K562 (cell line): ENCODE results near the gene FAM83B. TPM values are rescaled to one million over a fixed set of nuclear protein-coding genes. Genes with fewer than 3 reads are reported as not detected.

Experiments used
- ATAC-seq: fragments of 200-7000 bp; cut with Tn5 transposase; 3 replicates; pipeline ENCODE4 v1.9.1; 2020; ENCODE audit warnings: moderate library complexity
- BruUV-seq: library from RNA; stranded (reverse); fragments of 400-500 nt; replicated peaks from 2 replicates; lab custom pipeline; 2021; lab: Mats Ljungman, UMichigan
- CTCF ChIA-PET: fragments of 300-600 bp; formaldehyde crosslinking; extraction: SDS; loops from one replicate; lab custom pipeline; 2021; ENCODE audit warnings: low intra/inter-chr PET ratio; lab: Yijun Ruan, JAX
- POLR2A ChIA-PET: fragments of 300-600, 350-650 bp; sonication (Branson Sonifier 250); formaldehyde crosslinking; extraction: SDS; loops from one replicate; lab custom pipeline; 2021; ENCODE audit warnings: antibody characterized with exemption, inconsistent platforms; lab: Yijun Ruan, JAX
- DNase-seq, 4 experiments: peaks; one replicate each; pipeline versions ENCODE4 v3.0.0 to v3.0.0-alpha.2; 2011 to 2018; ENCODE audit warnings: low spot score in 3 of 4, mixed read lengths in 3 of 4; ENCODE audit errors: extremely low read depth in 1 of 4
- FAIRE-seq: peaks from 2 replicates; lab custom pipeline; 2011; peaks lifted over from hg19 to GRCh38; lab: Jason Lieb, UNC
- H2AFZ ChIP-seq: 2 replicates; pipeline ENCODE4 v1.6.0; 2011; ENCODE audit warnings: low read depth, low read length, control low read depth, inconsistent platforms
- H3K27ac ChIP-seq: fragments of 200-600 bp; 3 replicates; pipeline ENCODE4 v1.8.0; 2011; ENCODE audit warnings: low read depth, mild to moderate bottlenecking, control low read depth, inconsistent platforms, low read length, moderate library complexity, mixed read lengths; ENCODE audit errors: extremely low read depth
- H3K27me3 ChIP-seq, 2 experiments: fragments of 300-600 bp in 1 of 2; 2 replicates in 1 of 2; 3 replicates in 1 of 2; pipeline versions ENCODE4 v1.6.0 to v1.8.0; 2011; ENCODE audit warnings: inconsistent platforms in 2 of 2, low read length in 2 of 2, mild to moderate bottlenecking in 1 of 2, mixed read lengths in 1 of 2, moderate library complexity in 1 of 2; ENCODE audit not compliant: control insufficient read depth in 2 of 2, insufficient read depth in 2 of 2
- H3K36me3 ChIP-seq: fragments of 300-600 bp; 3 replicates; pipeline ENCODE4 v1.8.0; 2011; ENCODE audit warnings: mild to moderate bottlenecking, low read length, inconsistent platforms; ENCODE audit not compliant: control insufficient read depth, insufficient read depth
- H3K4me1 ChIP-seq, 2 experiments: fragments of 200-600 bp in 1 of 2; replicated peaks in 1 of 2; 2 replicates in 1 of 2; 3 replicates in 1 of 2; pipeline versions ENCODE4 v1.5.1 to v1.8.0; 2011; ENCODE audit warnings: inconsistent platforms in 2 of 2, low read length in 2 of 2, mild to moderate bottlenecking in 1 of 2, mixed read lengths in 1 of 2, moderate library complexity in 1 of 2; ENCODE audit not compliant: control insufficient read depth in 2 of 2, insufficient read depth in 2 of 2
- H3K4me2 ChIP-seq: 2 replicates; pipeline ENCODE4 v1.6.1; 2011; ENCODE audit warnings: low read length, control low read depth, inconsistent platforms, mixed read lengths; ENCODE audit not compliant: insufficient read depth
- H3K4me3 ChIP-seq: fragments of 200-600 bp; sonication (generic), shearing (Covaris generic); 2 replicates; pipeline ENCODE4 v1.5.1; 2016; ENCODE audit warnings: control low read depth, inconsistent platforms
- H3K79me2 ChIP-seq: fragments of 200-600 bp; 3 replicates; pipeline ENCODE4 v1.8.0; 2011; ENCODE audit warnings: low read length, inconsistent platforms; ENCODE audit not compliant: control insufficient read depth, insufficient read depth
- H3K9ac ChIP-seq, 2 experiments: 2 replicates each; pipeline versions ENCODE4 v1.6.0 to v1.6.1; 2011; ENCODE audit warnings: low read depth in 2 of 2, low read length in 2 of 2, control low read depth in 1 of 2, inconsistent platforms in 1 of 2, mild to moderate bottlenecking in 1 of 2, mixed read lengths in 1 of 2; ENCODE audit not compliant: insufficient read depth in 1 of 2
- H3K9me1 ChIP-seq: one replicate; pipeline ENCODE4 v1.6.0; 2011; ENCODE audit warnings: inconsistent platforms, mild to moderate bottlenecking, low read length, moderate library complexity; ENCODE audit not compliant: control insufficient read depth, insufficient read depth
- H3K9me3 ChIP-seq: replicated peaks from 2 replicates; pipeline ENCODE4 v1.5.1; 2011; ENCODE audit warnings: low read depth, low read length, inconsistent platforms; ENCODE audit not compliant: control insufficient read depth, insufficient read depth
- H4K20me1 ChIP-seq: replicated peaks from 2 replicates; pipeline ENCODE4 v1.6.1; 2011; ENCODE audit warnings: low read length, inconsistent platforms, mixed read lengths; ENCODE audit not compliant: control insufficient read depth, insufficient read depth
- CTBP1 ChIP-seq: fragments of 450-650 bp; IDR thresholded peaks from 2 replicates; pipeline ENCODE4 v1.6.1; 2016; ENCODE audit warnings: borderline replicate concordance
- ELF4 ChIP-seq: fragments of 450-650 bp; formaldehyde crosslinking; IDR thresholded peaks from 2 replicates; pipeline ENCODE4 v1.4.0; 2022; ENCODE audit warnings: missing genetic modification characterization
- NR2C2 ChIP-seq, 2 experiments: fragments of 200-800 bp in 1 of 2; sonication (Bioruptor generic) in 1 of 2; sonication (generic) in 1 of 2; formaldehyde crosslinking in 1 of 2; IDR thresholded peaks; 2 replicates each; pipeline versions ENCODE4 v1.6.1 to v1.8.0; 2016 to 2022; ENCODE audit warnings: mild to moderate bottlenecking in 1 of 2, missing compliant biosample characterization in 1 of 2, missing genetic modification characterization in 1 of 2, missing genetic modification reagents in 1 of 2
- ZNF398 ChIP-seq: fragments of 250-450 bp; sonication (Bioruptor Pico); IDR thresholded peaks from 2 replicates; pipeline ENCODE4 v1.8.0; 2021; ENCODE audit warnings: moderate library complexity, mild to moderate bottlenecking, inconsistent platforms
- WGBS: fragments of 100-300 bp; shearing (Covaris generic); methylation state at CpG from one replicate; pipeline ENCODE4 v1.1.6; 2016; ENCODE audit warnings: low coverage, mixed read lengths; ENCODE audit not compliant: insufficient coverage; ENCODE audit errors: missing lambda C conversion rate; 5-methylcytosine and 5-hydroxymethylcytosine counted together
- in situ Hi-C: fragments of 300-500 bp; cut with MboI; formaldehyde crosslinking; loops from 4 replicates; pipeline ENCODE4 v1.15.0; 2018; ENCODE audit warnings: inconsistent platforms, mixed read lengths
- intact Hi-C: fragments of 100-400 bp; cut with micrococcal nuclease; formaldehyde crosslinking; loops from 2 replicates; pipeline ENCODE4 v1.14.2; 2022
- polyA plus RNA-seq, 8 experiments: library from polyadenylated mRNA; depleted of rRNA in 4 of 8; stranded (reverse) in 5 of 8; unstranded in 3 of 8; fragments of >200 nt; fragmentation: Nextera tagmentation in 2 of 8; fragmentation: Illumina TruSeq in 1 of 8; extraction: Ambion mirVana in 2 of 8; extraction: Trizol in 1 of 8; gene quantifications; 2 replicates each; pipeline versions ENCODE4 v1.2.1 to v1.2.3, GENCODE V29; 2011 to 2014; ENCODE audit warnings: inconsistent platforms in 1 of 8, missing spikeins in 1 of 8
- total RNA-seq, 7 experiments: library from RNA; depleted of rRNA in 6 of 7; stranded (reverse); fragments of >200 nt in 6 of 7; fragmentation: Illumina TruSeq in 2 of 7; extraction: Trizol in 2 of 7; gene quantifications; 2 replicates each; pipeline versions ENCODE4 v1.2.1 to v1.2.3, GENCODE V29; 2011 to 2021; ENCODE audit warnings: low replicate concordance in 1 of 7
- TF ChIP-seq, protein P1 (sequence below): sonication (generic); formaldehyde crosslinking; IDR thresholded peaks from 2 replicates; pipeline ENCODE4 v1.8.1; 2023; ENCODE audit warnings: mild to moderate bottlenecking, missing genetic modification reagents, moderate library complexity
- TF ChIP-seq, protein P2 (sequence below): sonication (generic); formaldehyde crosslinking; IDR thresholded peaks from 2 replicates; pipeline ENCODE4 v1.8.0; 2023; ENCODE audit warnings: mild to moderate bottlenecking, missing genetic modification reagents

FAM83B gene
- total and polyA plus RNA-seq, 9 of the 15 experiments (the other 6 are each of a cell fraction or from before 2014, with no cell fraction given) = not detected

DNA sequence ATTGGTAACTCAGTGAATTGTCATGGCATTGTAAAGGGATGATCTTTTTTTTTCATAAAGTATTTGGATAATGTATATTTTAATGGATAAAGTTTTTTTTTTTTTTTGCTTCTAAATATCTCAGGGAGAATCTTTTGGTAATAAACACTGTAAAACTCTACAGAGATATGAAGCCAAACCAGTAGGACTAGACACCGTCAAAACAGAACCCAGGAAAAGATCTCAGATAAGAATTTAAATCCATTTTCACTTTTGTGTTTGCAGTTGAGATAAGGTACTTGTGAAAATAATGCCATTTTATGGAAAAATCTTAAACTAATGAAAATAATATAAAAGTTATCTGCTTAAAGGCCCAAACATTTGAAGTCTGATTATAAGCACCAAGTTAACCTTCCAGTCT, 27.0 kb downstream of the FAM83B start (continued):
- TF ChIP-seq, protein P1, sequence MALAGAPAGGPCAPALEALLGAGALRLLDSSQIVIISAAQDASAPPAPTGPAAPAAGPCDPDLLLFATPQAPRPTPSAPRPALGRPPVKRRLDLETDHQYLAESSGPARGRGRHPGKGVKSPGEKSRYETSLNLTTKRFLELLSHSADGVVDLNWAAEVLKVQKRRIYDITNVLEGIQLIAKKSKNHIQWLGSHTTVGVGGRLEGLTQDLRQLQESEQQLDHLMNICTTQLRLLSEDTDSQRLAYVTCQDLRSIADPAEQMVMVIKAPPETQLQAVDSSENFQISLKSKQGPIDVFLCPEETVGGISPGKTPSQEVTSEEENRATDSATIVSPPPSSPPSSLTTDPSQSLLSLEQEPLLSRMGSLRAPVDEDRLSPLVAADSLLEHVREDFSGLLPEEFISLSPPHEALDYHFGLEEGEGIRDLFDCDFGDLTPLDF (CRISPR knock-in tag) = no peak
- TF ChIP-seq CTBP1 = no peak
- TF ChIP-seq, protein P2, sequence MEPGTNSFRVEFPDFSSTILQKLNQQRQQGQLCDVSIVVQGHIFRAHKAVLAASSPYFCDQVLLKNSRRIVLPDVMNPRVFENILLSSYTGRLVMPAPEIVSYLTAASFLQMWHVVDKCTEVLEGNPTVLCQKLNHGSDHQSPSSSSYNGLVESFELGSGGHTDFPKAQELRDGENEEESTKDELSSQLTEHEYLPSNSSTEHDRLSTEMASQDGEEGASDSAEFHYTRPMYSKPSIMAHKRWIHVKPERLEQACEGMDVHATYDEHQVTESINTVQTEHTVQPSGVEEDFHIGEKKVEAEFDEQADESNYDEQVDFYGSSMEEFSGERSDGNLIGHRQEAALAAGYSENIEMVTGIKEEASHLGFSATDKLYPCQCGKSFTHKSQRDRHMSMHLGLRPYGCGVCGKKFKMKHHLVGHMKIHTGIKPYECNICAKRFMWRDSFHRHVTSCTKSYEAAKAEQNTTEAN = no peak
- TF ChIP-seq ELF4 (CRISPR knock-in tag) = no peak
- no peak for TF ChIP-seq ZNF398 (CRISPR knock-in tag)
- TF ChIP-seq, all 486 proteins: peak for 0

- in situ Hi-C loops (no loop called here), intact Hi-C loops (no loop called here)
- DNase-seq (no peak), ATAC-seq (no peak), FAIRE-seq (no peak)
- no peaks in the 10 kb centered on the region for H3K4me1 ChIP-seq
- H3K27ac ChIP-seq = no peak overlapping the region
- H3K9me1 ChIP-seq = no peaks in the 10 kb centered on the region
- no peaks in the 10 kb centered on the region for H3K27me3 ChIP-seq
- H3K36me3 ChIP-seq = no peaks in the 10 kb centered on the region
- H3K79me2 ChIP-seq = no peaks in the 10 kb centered on the region
- no peaks in the 10 kb centered on the region for H3K9me3 ChIP-seq
- ChIA-PET POLR2A (no interaction called here), CTCF (no interaction called here)
- H4K20me1 ChIP-seq = no peaks in the 10 kb centered on the region
- no peak overlapping the region for H3K4me2 ChIP-seq
- H2AFZ ChIP-seq = no peak overlapping the region
- H3K9ac ChIP-seq = no peak overlapping the region
- H3K4me3 ChIP-seq = no peak overlapping the region
- no TSS peak for BruUV-seq
- WGBS = 0% methylated on average over 2 of the region's 2 CpGs
- TF ChIP-seq NR2C2 (CRISPR knock-in tag; IDR thresholded peaks at IDR 0.05) (no peak), NR2C2 (tag; IDR thresholded peaks at IDR 0.05) (no peak)
Measured at GRCh38 chr6:54874349-54875048, 27.9 kb downstream of the FAM83B start.
